ENCODE data around the gene RARRES2. TPM values are rescaled to one million over a fixed set of nuclear protein-coding genes. Genes with fewer than 3 reads are reported as not detected.
A peak's percentile ranks its signal among the peaks of the same experiment; 100 is the strongest.

RARRES2 gene
- total RNA-seq, 1 experiment from 2014 or later: 60.9 TPM

DNA sequence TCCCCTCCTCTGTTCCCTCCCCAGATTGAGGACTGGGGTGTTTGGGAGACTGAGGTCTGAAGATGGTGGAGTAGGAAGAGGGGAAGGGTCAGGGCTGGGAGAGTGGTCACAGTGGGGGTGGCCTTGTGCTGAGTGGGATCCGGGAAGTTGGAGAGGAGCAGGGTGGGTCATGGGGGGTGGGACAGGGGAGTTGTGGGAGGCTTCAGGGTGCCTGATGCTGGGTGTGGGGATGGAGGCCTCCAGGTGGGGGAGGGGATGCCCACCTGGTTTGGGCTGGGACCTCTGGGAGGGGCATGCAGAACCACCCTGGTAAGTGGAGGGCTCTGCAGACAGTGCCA is 40.3 kb upstream of the RARRES2 start:
- peak overlapping the region in 1 of 2 experiments; percentile 51; a peak in 1 of 5 replicates for H3K4me3 Mint-ChIP-seq
- H4K8ac ChIP-seq (replicated peaks; ENCODE audit: insufficient read length, low read depth, low read length): no peak overlapping the region
- DNase-seq: no peak

More for the DNA sequence above, 40.3 kb upstream of the RARRES2 start:
- Histone ChIP-seq H3K23ac (ENCODE audit: insufficient read length, low read depth, low read length) (no peak overlapping the region), H3K23me2 (ENCODE audit: insufficient read length, low read depth, low read length, poor library complexity, severe bottlenecking) (peaks cover 11% of the 10 kb centered on the region), H4K20me1 (ENCODE audit: control insufficient read depth, insufficient read depth, insufficient read length) (no peaks in the 10 kb centered on the region), H3K27ac (ENCODE audit: insufficient read length, low read depth, low read length) (no peak overlapping the region), H3K4ac (ENCODE audit: low read depth, low read length) (no peak overlapping the region), H3K4me1 (ENCODE audit: insufficient read depth, low read length) (peaks cover 18% of the 10 kb centered on the region), H4K91ac (ENCODE audit: insufficient read length, low read depth, low read length) (no peak overlapping the region), H2BK20ac (ENCODE audit: low read depth, low read length, poor library complexity, severe bottlenecking) (no peak overlapping the region), H4K5ac (ENCODE audit: insufficient read length, low read depth, low read length) (no peak overlapping the region), H3K56ac (ENCODE audit: insufficient read length, low read depth, low read length) (no peak overlapping the region), H3K27me3 (ENCODE audit: insufficient read depth, low read length) (no peaks in the 10 kb centered on the region), H3K79me1 (ENCODE audit: insufficient read depth, low read depth, low read length, poor library complexity, severe bottlenecking) (no peaks in the 10 kb centered on the region), H3K9ac (ENCODE audit: extremely low read depth, insufficient read length, low read length) (no peak overlapping the region), H3K79me2 (ENCODE audit: insufficient read depth, low read length) (peaks cover 9% of the 10 kb centered on the region; the same call in 1 of the 2 replicates), H3K9me3 (ENCODE audit: control insufficient read depth, low read depth, low read length) (no peaks in the 10 kb centered on the region), H2BK120ac (ENCODE audit: low read depth, low read length, poor library complexity, severe bottlenecking) (no peak overlapping the region), H2AK5ac (ENCODE audit: insufficient read length, low read length) (no peak overlapping the region), H2BK12ac (ENCODE audit: insufficient read length, low read depth, low read length) (no peak overlapping the region), H2BK5ac (ENCODE audit: insufficient read length, low read length) (no peak overlapping the region), H3T11ph (ENCODE audit: low read length) (no peak overlapping the region), H2AFZ (ENCODE audit: low read length) (no peak overlapping the region), H2BK15ac (ENCODE audit: low read depth, low read length) (no peak overlapping the region), H3K14ac (ENCODE audit: insufficient read depth, low read length) (no peak overlapping the region), H3K18ac (ENCODE audit: insufficient read length, low read depth, low read length) (no peak overlapping the region), H3K4me2 (ENCODE audit: insufficient read depth, insufficient read length, low read length) (no peak overlapping the region)
- H3K36me3 Mint-ChIP-seq (ENCODE audit: insufficient read depth in 1 of 3, low read depth in 3 of 3): peaks cover 9 to 20% (median 10%) of the 10 kb centered on the region in 3 experiments; a peak in 6 of 7 replicates
- TF ChIP-seq, protein P1, sequence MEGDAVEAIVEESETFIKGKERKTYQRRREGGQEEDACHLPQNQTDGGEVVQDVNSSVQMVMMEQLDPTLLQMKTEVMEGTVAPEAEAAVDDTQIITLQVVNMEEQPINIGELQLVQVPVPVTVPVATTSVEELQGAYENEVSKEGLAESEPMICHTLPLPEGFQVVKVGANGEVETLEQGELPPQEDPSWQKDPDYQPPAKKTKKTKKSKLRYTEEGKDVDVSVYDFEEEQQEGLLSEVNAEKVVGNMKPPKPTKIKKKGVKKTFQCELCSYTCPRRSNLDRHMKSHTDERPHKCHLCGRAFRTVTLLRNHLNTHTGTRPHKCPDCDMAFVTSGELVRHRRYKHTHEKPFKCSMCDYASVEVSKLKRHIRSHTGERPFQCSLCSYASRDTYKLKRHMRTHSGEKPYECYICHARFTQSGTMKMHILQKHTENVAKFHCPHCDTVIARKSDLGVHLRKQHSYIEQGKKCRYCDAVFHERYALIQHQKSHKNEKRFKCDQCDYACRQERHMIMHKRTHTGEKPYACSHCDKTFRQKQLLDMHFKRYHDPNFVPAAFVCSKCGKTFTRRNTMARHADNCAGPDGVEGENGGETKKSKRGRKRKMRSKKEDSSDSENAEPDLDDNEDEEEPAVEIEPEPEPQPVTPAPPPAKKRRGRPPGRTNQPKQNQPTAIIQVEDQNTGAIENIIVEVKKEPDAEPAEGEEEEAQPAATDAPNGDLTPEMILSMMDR (conservative IDR thresholded peaks at IDR 0.05): no peak
- no peaks in the 10 kb centered on the region for H3K9me3 Mint-ChIP-seq
- peak overlapping the region in 1 of 3 experiments; percentile 68; a peak in 2 of 7 replicates for H3K27ac Mint-ChIP-seq
- H3K27me3 Mint-ChIP-seq (ENCODE audit: low read depth): no peaks in the 10 kb centered on the region
- H3K4me1 Mint-ChIP-seq: peaks cover 78 to 86% of the 10 kb centered on the region in 2 experiments
- no CpG with 5 or more reads among the region's 1 CpG for WGBS (ENCODE audit: extremely low coverage, insufficient read length, low lambda C conversion rate)
